Measurements from ENCODE around the gene CUL5. TPM values are rescaled to one million over a fixed set of nuclear protein-coding genes. Genes with fewer than 3 reads are reported as not detected.

Gene CUL5
- polyA plus RNA-seq, 2 of the 4 experiments (the other 2 are of a cell fraction): 9.7 to 24.3 TPM

DNA sequence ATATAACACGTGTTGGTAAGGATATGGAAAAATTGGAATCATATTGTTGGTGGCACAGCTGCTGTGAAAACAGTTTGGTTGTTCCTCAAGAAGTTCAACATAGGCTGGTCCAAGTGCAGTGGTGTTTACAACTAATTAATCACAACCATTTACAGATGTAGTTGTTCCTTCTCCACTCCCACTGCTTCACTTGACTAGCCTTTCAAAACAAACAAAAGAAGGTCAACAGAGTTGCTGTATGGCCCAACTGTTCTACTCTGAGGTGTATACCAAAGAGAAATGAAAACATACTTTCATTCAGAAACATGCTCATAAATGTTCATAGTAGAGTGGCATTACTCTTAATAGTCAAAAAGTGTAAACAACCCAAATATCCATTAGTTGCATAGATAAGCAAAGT lies 76.1 kb downstream of the CUL5 start:
- POLR2A ChIA-PET: no interaction called here
- ATAC-seq: no peak

GRCh38 chr11:108085672-108086071 lies 77.0 kb downstream of the CUL5 start:
- DNase-seq (ENCODE audit: low read depth in 1 of 2, low spot score in 1 of 2) (no peak), ATAC-seq (no peak), FAIRE-seq (no peak)
- peak; percentile 32 to 65; a peak in 3 of 4 replicates for TF ChIP-seq CEBPB (IDR thresholded peaks at IDR 0.05)
- no peak for TF ChIP-seq HOXB5 (CRISPR knock-in tag; IDR thresholded peaks at IDR 0.05)
- no peak for TF ChIP-seq EP300 (IDR thresholded peaks at IDR 0.05)
- H3K27ac ChIP-seq: no peak overlapping the region
- ChIA-PET POLR2A (interaction anchor here (0.6 kb wide), 1 partner anchor 59 kb away, joined by 4 read pairs; no protein-coding TSS in a partner anchor), CTCF (no interaction called here)
- H3K4me1 ChIP-seq: no peaks in the 10 kb centered on the region
- 89% methylated on average over 2 of the region's 2 CpGs for WGBS (ENCODE audit: missing lambda C conversion rate)
- no peak overlapping the region for H3K4me3 ChIP-seq
- H3K4me2 ChIP-seq: no peak overlapping the region
- no peaks in the 10 kb centered on the region for H3K9me3 ChIP-seq

More for the DNA sequence above, 76.1 kb downstream of the CUL5 start:
- FAIRE-seq (no peak), DNase-seq (ENCODE audit: low read depth in 1 of 2, low spot score in 1 of 2) (no peak)
- Histone ChIP-seq H3K27ac (no peak overlapping the region), H3K4me1 (no peaks in the 10 kb centered on the region), H3K4me2 (no peak overlapping the region), H3K4me3 (no peak overlapping the region), H3K9me3 (no peaks in the 10 kb centered on the region)
- CTCF ChIA-PET: interaction anchor here (1.5 kb wide), 1 partner anchor 33 kb away, joined by 3 read pairs; no protein-coding TSS in a partner anchor
- no peak for TF ChIP-seq ZNF302 (CRISPR knock-in tag; IDR thresholded peaks at IDR 0.05)
- WGBS (ENCODE audit: missing lambda C conversion rate): 85% methylated on average over 1 of the region's 1 CpG

DNA sequence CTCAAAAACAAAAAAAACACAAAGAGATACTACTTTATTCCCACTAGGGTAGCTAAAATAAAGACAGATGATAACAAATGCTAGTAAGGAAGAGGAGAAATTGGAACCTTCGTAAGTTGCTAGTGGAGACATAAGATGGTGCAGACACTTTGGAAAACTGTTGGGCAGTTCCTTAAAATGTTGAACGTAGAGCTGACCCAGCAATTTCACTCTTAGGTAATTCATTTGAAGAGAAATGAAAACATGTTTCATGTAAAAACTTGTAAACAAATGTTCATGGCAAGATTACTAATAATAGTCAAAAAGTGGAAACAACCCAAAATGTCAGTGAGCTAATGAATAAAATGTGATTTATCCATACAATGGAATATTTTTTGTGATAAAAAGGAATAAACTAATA lies 83.4 kb downstream of the CUL5 start:
- Histone ChIP-seq H3K9me3 (no peaks in the 10 kb centered on the region), H3K4me2 (no peak overlapping the region), H3K4me1 (peaks cover 20% of the 10 kb centered on the region), H3K27ac (no peak overlapping the region), H3K4me3 (no peak overlapping the region)
- WGBS (ENCODE audit: missing lambda C conversion rate): 41% methylated on average over 2 of the region's 2 CpGs
- ATAC-seq: no peak
- FAIRE-seq: no peak
- peak; percentile 72 for TF ChIP-seq MAFK (IDR thresholded peaks at IDR 0.05; ENCODE audit: partially characterized antibody)
- no peak for TF ChIP-seq RAD21 (conservative IDR thresholded peaks at IDR 0.05 in 1 of 2, IDR thresholded peaks at IDR 0.05 in 1 of 2)
- DNase-seq (ENCODE audit: low read depth in 1 of 2, low spot score in 1 of 2): no peak
- ChIA-PET POLR2A (no interaction called here), CTCF (no interaction called here)

- CTCF ChIA-PET: interaction anchor here (1.2 kb wide), 1 partner anchor 24 kb away, joined by 3 read pairs; no protein-coding TSS in a partner anchor
- Histone ChIP-seq H3K4me2 (peak overlapping the region; percentile 63), H3K4me1 (peaks cover 20% of the 10 kb centered on the region), H3K4me3 (no peak overlapping the region), H3K9me3 (no peaks in the 10 kb centered on the region), H3K27ac (peak overlapping the region; percentile 41 to 62; a peak in 4 of 6 replicates)
- TF ChIP-seq MAX (IDR thresholded peaks at IDR 0.05) (no peak), ZSCAN20 (CRISPR knock-in tag; IDR thresholded peaks at IDR 0.05) (no peak), GATA3 (IDR thresholded peaks at IDR 0.05; ENCODE audit: borderline replicate concordance) (peak; percentile 53; the same call in 1 of the 2 replicates), NFE2L2 (conservative IDR thresholded peaks at IDR 0.05; ENCODE audit: low read length) (no peak), CEBPB (IDR thresholded peaks at IDR 0.05) (peak in 1 of 2 experiments; percentile 34; a peak in 1 of 4 replicates), HEYL (CRISPR knock-in tag; IDR thresholded peaks at IDR 0.05) (no peak), ESRRA (IDR thresholded peaks at IDR 0.05; ENCODE audit: borderline replicate concordance, low read length) (no peak), FOSL2 (IDR thresholded peaks at IDR 0.05) (no peak), FOSL2 (CRISPR knock-in tag; IDR thresholded peaks at IDR 0.05) (peak; percentile 72)
- POLR2A ChIA-PET: no interaction called here
- ATAC-seq: peak; percentile 73 to 92; a peak in 5 of 6 replicates
- 14% methylated on average over 4 of the region's 4 CpGs for WGBS (ENCODE audit: missing lambda C conversion rate)
- peak in 1 of 2 experiments; percentile 70 for DNase-seq (ENCODE audit: low read depth in 1 of 2, low spot score in 1 of 2)
- no peak for FAIRE-seq
Observed at GRCh38 chr11:108093128-108093904, 84.6 kb downstream of the CUL5 start.

- no peak for FAIRE-seq
- Histone ChIP-seq H3K4me3 (no peak overlapping the region), H3K4me1 (peaks cover 20% of the 10 kb centered on the region), H3K4me2 (no peak overlapping the region), H3K9me3 (no peaks in the 10 kb centered on the region), H3K27ac (no peak overlapping the region)
- POLR2A ChIA-PET: no interaction called here
- TF ChIP-seq ZSCAN20 (CRISPR knock-in tag; IDR thresholded peaks at IDR 0.05) (no peak), HEYL (CRISPR knock-in tag; IDR thresholded peaks at IDR 0.05) (no peak), PHF8 (IDR thresholded peaks at IDR 0.05; ENCODE audit: borderline replicate concordance, low read depth) (no peak), FOSL2 (IDR thresholded peaks at IDR 0.05) (no peak), FOSL2 (CRISPR knock-in tag; IDR thresholded peaks at IDR 0.05) (no peak), GATA3 (IDR thresholded peaks at IDR 0.05; ENCODE audit: borderline replicate concordance) (no peak), HOXB13 (CRISPR knock-in tag; IDR thresholded peaks at IDR 0.05; ENCODE audit: low read depth) (no peak), BCL3 (IDR thresholded peaks at IDR 0.05) (no peak), MAZ (IDR thresholded peaks at IDR 0.05; ENCODE audit: borderline replicate concordance, low read depth, low read length) (no peak), USF2 (IDR thresholded peaks at IDR 0.05) (no peak), CEBPB (IDR thresholded peaks at IDR 0.05) (no peak), RCOR1 (IDR thresholded peaks at IDR 0.05; ENCODE audit: low read depth, low read length) (no peak), ZFP36 (IDR thresholded peaks at IDR 0.05; ENCODE audit: borderline replicate concordance, partially characterized antibody) (no peak), MAFK (IDR thresholded peaks at IDR 0.05; ENCODE audit: partially characterized antibody) (no peak), KDM5A (IDR thresholded peaks at IDR 0.05) (no peak), SREBF2 (IDR thresholded peaks at IDR 0.05) (no peak)
- ATAC-seq: peak in 1 of 2 experiments; percentile 49; a peak in 2 of 6 replicates
- CTCF ChIA-PET: no interaction called here
- DNase-seq (ENCODE audit: low read depth in 1 of 2, low spot score in 1 of 2): no peak
- 73% methylated on average over 1 of the region's 3 CpGs for WGBS (ENCODE audit: missing lambda C conversion rate)
Observed at GRCh38 chr11:108097179-108097578, 88.5 kb downstream of the CUL5 start.

Measured in A549 (cell line).